Activated T-cell treated with anti-CD3 and anti-CD28 coated beads, Interleukin-2, amount 50 U/mL, for 72 hours (primary cell): ENCODE results near the gene GIPR. TPM values are rescaled to one million over a fixed set of nuclear protein-coding genes. Genes with fewer than 3 reads are reported as not detected.
A peak's percentile ranks its signal among the peaks of the same experiment; 100 is the strongest.

Source experiments
- ATAC-seq, 2 donors: fragments of 150-1000 bp; cut with Tn5 transposase; replicated peaks in 1 of 2; 2 replicates each; pipeline ENCODE4 v1.10.0; 2021; ENCODE audit warnings: moderate library complexity in 2 of 2, mild to moderate bottlenecking in 1 of 2
- DNase-seq, 2 donors: peaks; one replicate each; pipeline ENCODE4 v3.0.0; 2021 to 2022; ENCODE audit warnings: mixed read lengths in 1 of 2
- H3K27ac Mint-ChIP-seq: one replicate; pipeline ENCODE4 v1.8.0; 2022; ENCODE audit warnings: mild to moderate bottlenecking, moderate library complexity, mixed read lengths
- H3K27me3 Mint-ChIP-seq: one replicate; pipeline ENCODE4 v1.8.0; 2022; ENCODE audit warnings: low read depth, mixed read lengths
- H3K36me3 Mint-ChIP-seq, 2 donors: one replicate each; pipeline ENCODE4 v1.8.0; 2022; ENCODE audit warnings: mixed read lengths in 2 of 2, mild to moderate bottlenecking in 1 of 2; ENCODE audit not compliant: insufficient read depth in 2 of 2
- H3K4me1 Mint-ChIP-seq: one replicate; pipeline ENCODE4 v1.8.0; 2022; ENCODE audit warnings: low read depth, mixed read lengths
- H3K4me3 Mint-ChIP-seq, 2 donors: one replicate each; pipeline ENCODE4 v1.8.0; 2022; ENCODE audit warnings: mild to moderate bottlenecking in 2 of 2, mixed read lengths in 2 of 2, moderate library complexity in 2 of 2
- H3K9me3 Mint-ChIP-seq, 2 donors: one replicate each; pipeline ENCODE4 v1.8.0; 2022; ENCODE audit warnings: mixed read lengths in 2 of 2
- total RNA-seq, 2 donors: library from RNA; stranded (reverse); gene quantifications; one replicate each; pipeline ENCODE4 v1.2.3, GENCODE V29; 2022

Gene GIPR
- total RNA-seq, 2 donors from 2014 or later, result 5.9 to 11.0 TPM

GRCh38 chr19:45638930-45639729 lies 28.9 kb upstream of the GIPR start, which contains the start of gene EML2:
TSS of gene EML2 (minus strand) at chr19:45639397. CDS start at chr19:45639376, 21 bp downstream.
- Mint-ChIP-seq H3K9me3 (peaks cover 0 to 3% of the 10 kb centered on the region in 2 donors), H3K27me3 (no peaks in the 10 kb centered on the region), H3K27ac (peak within 1 kb of the TSS; percentile 70), H3K4me3 (peak within 1 kb of the TSS; percentile 84 to 89), H3K36me3 (peaks cover 13 to 21% of the 10 kb centered on the region in 2 donors), H3K4me1 (peaks cover 48% of the 10 kb centered on the region)
- DNase-seq, result peak; percentile 71
- ATAC-seq, result no peak

- Mint-ChIP-seq H3K9me3 (peaks cover 0 to 3% of the 10 kb centered on the region in 2 donors), H3K27me3 (no peaks in the 10 kb centered on the region), H3K36me3 (peaks cover 13 to 19% of the 10 kb centered on the region in 2 donors), H3K4me3 (peak overlapping the region; percentile 84 to 89), H3K27ac (peak overlapping the region; percentile 48), H3K4me1 (peaks cover 58% of the 10 kb centered on the region)
- no peak for ATAC-seq
- peak; percentile 52 to 60 for DNase-seq
These were observed 27.2 kb upstream of the GIPR start for GRCh38 chr19:45640849-45641273.

DNA sequence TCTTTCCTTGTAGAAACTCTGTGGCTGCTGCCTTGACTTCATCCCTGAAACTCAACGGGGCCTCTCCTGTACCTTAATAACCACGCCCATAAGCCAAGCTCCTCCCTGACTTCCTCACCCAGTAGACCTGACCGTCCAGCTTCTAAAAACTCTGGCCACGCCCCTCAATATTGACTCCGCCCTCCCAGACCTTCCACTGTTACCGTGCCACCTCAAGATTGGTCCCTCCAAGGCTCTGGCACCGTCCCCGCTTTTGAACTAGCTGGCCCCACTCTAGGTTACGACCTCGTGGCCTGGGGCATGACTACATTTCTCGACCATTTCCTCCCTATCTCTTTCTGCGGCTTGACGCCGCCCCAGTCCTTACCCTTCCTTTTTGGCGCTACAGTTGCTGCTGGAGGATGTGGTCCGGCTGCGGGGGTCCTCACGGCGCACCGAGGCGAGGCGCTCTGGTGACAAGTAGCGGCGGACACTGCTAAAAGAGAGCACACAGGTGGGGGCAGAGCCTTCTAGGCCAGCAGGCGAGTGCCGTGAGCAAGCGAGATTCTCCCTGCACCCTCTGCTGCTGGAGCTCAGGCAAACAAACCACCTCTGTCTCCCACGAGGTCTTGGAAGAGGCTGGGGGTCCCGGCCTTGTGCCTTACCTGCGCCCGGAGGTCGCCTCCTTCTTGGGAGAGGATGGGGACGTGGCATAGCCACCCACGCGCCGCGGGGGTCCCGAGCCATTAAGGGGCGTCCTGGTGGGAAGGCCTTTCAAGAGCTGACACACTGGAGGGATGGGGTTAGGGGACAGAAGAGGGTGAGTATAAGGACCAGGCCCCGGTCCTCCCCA lies 26.5 kb upstream of the GIPR start:
- H3K36me3 Mint-ChIP-seq, result peaks cover 13 to 17% of the 10 kb centered on the region in 2 donors
- H3K4me3 Mint-ChIP-seq, result peak overlapping the region; percentile 84 to 89
- no peaks in the 10 kb centered on the region for H3K27me3 Mint-ChIP-seq
- ATAC-seq, result peak; percentile 34 to 46
- peak overlapping the region; percentile 48 for H3K27ac Mint-ChIP-seq
- DNase-seq, result peak; percentile 89 to 90
- H3K9me3 Mint-ChIP-seq, result peaks cover 0 to 3% of the 10 kb centered on the region in 2 donors
- H3K4me1 Mint-ChIP-seq, result peaks cover 64% of the 10 kb centered on the region

DNA sequence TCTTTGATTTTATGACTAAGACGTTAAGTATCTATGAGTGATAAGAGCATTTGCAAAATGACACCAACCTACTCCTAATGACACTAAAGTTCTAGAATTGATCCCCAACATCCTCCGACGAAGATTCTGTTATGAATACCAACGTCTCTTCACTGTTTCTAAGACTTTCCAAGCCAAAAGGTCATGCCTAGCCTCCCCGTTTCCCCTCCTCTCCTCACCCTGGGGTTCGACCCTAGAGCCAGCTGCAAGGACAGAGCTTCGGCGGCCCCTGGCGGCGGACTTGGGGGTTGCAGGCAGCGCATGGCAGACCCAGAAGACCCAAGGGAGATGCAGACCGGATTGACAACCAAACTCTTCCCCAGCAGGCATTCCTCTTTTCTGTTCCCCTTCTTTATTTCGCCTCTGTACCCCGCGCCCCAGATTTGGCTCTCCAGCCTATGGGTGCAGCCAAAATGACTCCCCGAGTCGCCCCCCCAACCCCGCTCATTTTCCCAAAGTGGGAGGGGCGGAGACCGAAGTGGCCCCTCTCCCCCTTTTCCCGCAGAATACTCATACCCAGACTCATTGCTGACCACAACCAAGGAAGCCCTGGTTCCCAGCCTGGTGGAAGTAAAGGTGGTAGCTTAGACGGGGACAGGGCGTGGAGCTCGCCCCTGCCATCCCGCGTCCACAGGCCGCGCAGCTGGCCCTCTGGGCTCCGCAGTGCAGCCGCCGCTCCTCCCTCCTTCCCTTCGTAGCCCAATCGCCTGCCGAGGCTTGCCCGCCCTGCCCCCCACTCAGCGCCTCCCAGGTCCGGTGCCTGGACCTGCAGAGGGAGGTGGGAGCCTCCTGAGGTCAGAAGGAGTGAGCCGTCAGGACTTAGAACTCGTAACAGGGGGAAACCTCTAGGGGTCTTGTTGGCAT lies 24.7 kb upstream of the GIPR start:
- ATAC-seq (peak; percentile 56 to 59), DNase-seq (peak; percentile 96 to 98)
- H3K27ac Mint-ChIP-seq, result peak overlapping the region; percentile 93
- peaks cover 0 to 3% of the 10 kb centered on the region in 2 donors for H3K9me3 Mint-ChIP-seq
- H3K27me3 Mint-ChIP-seq, result no peaks in the 10 kb centered on the region
- H3K4me3 Mint-ChIP-seq, result peak overlapping the region; percentile 84 to 94
- H3K4me1 Mint-ChIP-seq, result peaks cover 67% of the 10 kb centered on the region
- H3K36me3 Mint-ChIP-seq, result peaks cover 12 to 14% of the 10 kb centered on the region in 2 donors

DNA sequence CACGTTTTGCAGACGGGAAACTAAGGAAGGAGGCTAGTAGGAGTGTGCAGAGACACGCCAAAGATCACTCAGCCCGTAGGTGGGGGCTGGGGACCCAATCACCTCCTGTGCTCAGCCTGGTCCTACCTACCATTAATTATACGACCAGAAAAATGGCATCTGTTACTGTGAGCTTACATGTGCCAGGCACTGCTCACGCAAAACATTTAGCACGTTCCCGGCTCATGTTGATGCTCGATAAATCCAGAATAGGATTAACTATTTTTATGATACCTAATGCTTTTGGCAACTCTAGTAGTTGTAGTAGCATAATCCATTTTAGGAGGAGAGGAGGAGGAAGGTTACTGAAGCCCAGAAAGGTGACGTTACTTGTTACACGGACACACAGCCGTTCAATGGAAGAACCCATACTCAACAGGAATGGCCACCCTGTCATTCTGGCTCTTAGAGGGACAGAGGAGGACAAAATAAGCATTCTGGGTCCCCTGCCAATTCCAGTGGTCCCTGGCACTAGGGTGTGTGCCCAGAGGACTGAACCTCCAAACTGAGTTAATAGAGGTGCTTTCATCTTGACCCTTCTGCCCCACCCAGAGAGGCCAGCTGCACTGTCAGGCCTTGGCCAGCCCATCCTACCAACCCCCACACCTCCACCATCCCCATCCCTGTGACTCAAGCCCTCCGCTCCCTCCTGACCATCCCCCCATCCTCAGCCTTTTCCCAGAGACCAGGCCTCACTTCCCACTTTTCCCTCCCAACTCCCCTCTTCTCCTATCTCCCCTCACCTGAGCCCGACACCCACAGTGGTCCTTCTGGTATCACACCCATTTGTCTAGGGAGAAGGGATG lies 23.9 kb upstream of the GIPR start:
- Mint-ChIP-seq H3K4me1 (peaks cover 59% of the 10 kb centered on the region), H3K4me3 (peak overlapping the region; percentile 84 to 94)
- DNase-seq, result no peak

GRCh38 chr19:45645068-45645630 lies 22.9 kb upstream of the GIPR start:
- ATAC-seq (no peak), DNase-seq (no peak)
- Mint-ChIP-seq H3K36me3 (peaks cover 9% of the 10 kb centered on the region in 2 donors), H3K27me3 (no peaks in the 10 kb centered on the region), H3K4me1 (peaks cover 56% of the 10 kb centered on the region), H3K4me3 (peak overlapping the region; percentile 84 to 94), H3K9me3 (peaks cover 0 to 3% of the 10 kb centered on the region in 2 donors), H3K27ac (peak overlapping the region; percentile 82)

More for the DNA sequence above, 23.9 kb upstream of the GIPR start:
- no peak overlapping the region for H3K27ac Mint-ChIP-seq
- H3K27me3 Mint-ChIP-seq, result no peaks in the 10 kb centered on the region
- no peak for ATAC-seq
- peaks cover 9% of the 10 kb centered on the region in 2 donors for H3K36me3 Mint-ChIP-seq
- peaks cover 0 to 3% of the 10 kb centered on the region in 2 donors for H3K9me3 Mint-ChIP-seq

- ATAC-seq (peak; percentile 42 to 50), DNase-seq (peak; percentile 87 to 90)
- Mint-ChIP-seq H3K4me1 (peaks cover 49% of the 10 kb centered on the region), H3K27ac (peak overlapping the region; percentile 82), H3K4me3 (peak overlapping the region; percentile 84 to 93), H3K27me3 (no peaks in the 10 kb centered on the region), H3K36me3 (peaks cover 6 to 7% of the 10 kb centered on the region in 2 donors), H3K9me3 (peaks cover 0 to 3% of the 10 kb centered on the region in 2 donors)
These were observed 22.2 kb upstream of the GIPR start for GRCh38 chr19:45645631-45646344.

- DNase-seq, result no peak
- H3K27ac Mint-ChIP-seq, result peak overlapping the region; percentile 82
- H3K27me3 Mint-ChIP-seq, result no peaks in the 10 kb centered on the region
- no peaks in the 10 kb centered on the region for H3K9me3 Mint-ChIP-seq
- H3K4me3 Mint-ChIP-seq, result peak overlapping the region; percentile 84 to 93
- peaks cover 44% of the 10 kb centered on the region for H3K4me1 Mint-ChIP-seq
- H3K36me3 Mint-ChIP-seq, result peaks cover under 1 to 2% of the 10 kb centered on the region in 2 donors
- ATAC-seq, result no peak
These were observed 21.7 kb upstream of the GIPR start for GRCh38 chr19:45646345-45646698.

DNA sequence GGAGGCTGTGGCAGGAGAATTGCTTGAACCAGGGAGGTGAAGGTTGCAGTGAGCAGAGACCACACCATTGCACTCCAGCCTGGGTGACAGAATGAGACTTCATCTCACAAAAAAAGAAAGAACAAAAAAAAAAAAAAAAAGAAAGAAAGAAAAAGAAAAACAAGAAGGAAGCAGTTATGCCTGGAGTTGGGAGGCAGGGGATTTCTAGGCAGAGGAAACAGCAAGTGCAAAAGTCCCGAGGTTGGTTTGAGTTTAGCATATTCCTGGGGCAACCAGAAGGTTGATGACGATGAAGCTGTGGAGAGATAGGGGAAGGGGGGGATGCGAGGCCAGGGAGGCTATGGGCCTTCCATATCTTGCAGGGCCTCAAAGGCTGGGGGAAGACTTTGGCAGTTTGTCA lies 17.3 kb upstream of the GIPR start:
- H3K4me1 Mint-ChIP-seq, result peaks cover 13% of the 10 kb centered on the region
- H3K36me3 Mint-ChIP-seq, result no peaks in the 10 kb centered on the region
- no peak overlapping the region for H3K4me3 Mint-ChIP-seq
- H3K9me3 Mint-ChIP-seq, result no peaks in the 10 kb centered on the region
- DNase-seq (no peak), ATAC-seq (no peak)
- H3K27ac Mint-ChIP-seq, result no peak overlapping the region
- H3K27me3 Mint-ChIP-seq, result no peaks in the 10 kb centered on the region

GRCh38 chr19:45653634-45654033 lies 14.4 kb upstream of the GIPR start:
- peaks cover 4% of the 10 kb centered on the region for H3K4me1 Mint-ChIP-seq
- no peak overlapping the region for H3K4me3 Mint-ChIP-seq
- no peaks in the 10 kb centered on the region for H3K36me3 Mint-ChIP-seq
- H3K9me3 Mint-ChIP-seq, result no peaks in the 10 kb centered on the region
- no peak overlapping the region for H3K27ac Mint-ChIP-seq
- no peak for DNase-seq
- no peaks in the 10 kb centered on the region for H3K27me3 Mint-ChIP-seq
- ATAC-seq, result no peak

DNA sequence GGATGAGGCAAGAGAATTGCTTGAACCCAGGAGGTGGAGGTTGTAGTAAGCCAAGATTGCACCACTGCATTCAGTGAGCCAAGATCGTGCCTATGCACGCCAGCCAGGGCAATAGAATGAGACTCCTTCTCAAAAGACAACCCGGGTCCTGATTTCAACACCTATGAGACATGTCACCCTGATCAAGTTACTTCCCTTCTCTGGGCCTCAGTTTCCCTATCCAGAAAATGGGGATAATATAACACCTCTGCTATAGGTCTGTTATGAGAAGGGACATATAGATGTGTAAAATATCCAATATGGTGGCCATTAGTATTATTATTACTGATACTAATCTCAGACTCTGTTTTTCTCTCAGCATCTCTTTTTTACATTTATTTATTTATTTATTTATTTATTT lies 12.9 kb upstream of the GIPR start:
- Mint-ChIP-seq H3K4me1 (no peaks in the 10 kb centered on the region), H3K27me3 (peaks cover under 1% of the 10 kb centered on the region), H3K4me3 (no peak overlapping the region), H3K27ac (no peak overlapping the region), H3K9me3 (no peaks in the 10 kb centered on the region), H3K36me3 (no peaks in the 10 kb centered on the region)
- ATAC-seq, result no peak
- DNase-seq, result no peak
